ENCODE measurements around the gene SLX4IP.

Gene SLX4IP

DNA sequence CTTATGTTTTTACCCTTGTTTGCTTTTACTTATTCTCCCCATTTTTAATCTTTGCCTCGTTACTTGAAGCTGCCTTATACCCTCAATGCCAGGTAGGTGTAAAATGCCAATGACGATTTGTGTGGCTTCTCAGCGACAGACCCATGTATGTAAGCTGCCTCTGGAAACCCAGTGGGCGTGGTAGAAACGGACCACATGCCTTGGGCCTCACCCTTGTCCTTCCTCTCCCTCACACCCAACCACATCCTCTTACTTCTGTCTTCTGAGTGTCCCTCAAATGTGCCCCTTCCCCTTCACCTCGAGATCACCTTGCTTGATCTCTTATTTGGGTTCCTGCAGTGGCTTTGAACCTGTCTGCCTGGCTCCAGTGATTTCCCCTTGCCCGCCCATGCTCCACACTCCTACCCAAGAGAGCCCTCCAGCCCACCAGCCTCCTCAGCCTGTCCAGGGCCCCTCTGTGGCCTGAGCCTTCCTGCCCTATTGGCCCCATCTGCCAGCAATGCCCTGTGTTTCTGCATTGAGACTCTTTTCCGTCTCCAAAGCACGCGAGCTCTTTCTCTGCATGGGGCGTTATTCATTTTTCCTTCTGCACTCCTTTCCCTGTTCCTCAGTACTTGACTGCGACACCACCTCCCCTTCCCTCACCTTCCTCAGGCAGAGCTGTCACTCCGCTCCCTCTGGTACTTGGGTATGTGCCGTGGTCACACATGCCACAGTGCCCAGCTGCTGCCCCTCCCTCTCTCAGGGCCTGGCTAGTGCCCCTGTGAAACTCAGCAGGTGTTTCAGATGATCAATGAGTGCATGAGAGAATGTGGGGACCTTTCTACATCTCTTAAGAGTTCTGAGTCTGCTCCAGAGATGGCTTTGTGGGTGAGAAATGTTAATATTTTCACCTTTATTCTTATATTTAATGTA is 115.4 kb downstream of the SLX4IP start:
- no peak for DNase-seq (ENCODE audit: low read depth in 2 of 2)

DNA sequence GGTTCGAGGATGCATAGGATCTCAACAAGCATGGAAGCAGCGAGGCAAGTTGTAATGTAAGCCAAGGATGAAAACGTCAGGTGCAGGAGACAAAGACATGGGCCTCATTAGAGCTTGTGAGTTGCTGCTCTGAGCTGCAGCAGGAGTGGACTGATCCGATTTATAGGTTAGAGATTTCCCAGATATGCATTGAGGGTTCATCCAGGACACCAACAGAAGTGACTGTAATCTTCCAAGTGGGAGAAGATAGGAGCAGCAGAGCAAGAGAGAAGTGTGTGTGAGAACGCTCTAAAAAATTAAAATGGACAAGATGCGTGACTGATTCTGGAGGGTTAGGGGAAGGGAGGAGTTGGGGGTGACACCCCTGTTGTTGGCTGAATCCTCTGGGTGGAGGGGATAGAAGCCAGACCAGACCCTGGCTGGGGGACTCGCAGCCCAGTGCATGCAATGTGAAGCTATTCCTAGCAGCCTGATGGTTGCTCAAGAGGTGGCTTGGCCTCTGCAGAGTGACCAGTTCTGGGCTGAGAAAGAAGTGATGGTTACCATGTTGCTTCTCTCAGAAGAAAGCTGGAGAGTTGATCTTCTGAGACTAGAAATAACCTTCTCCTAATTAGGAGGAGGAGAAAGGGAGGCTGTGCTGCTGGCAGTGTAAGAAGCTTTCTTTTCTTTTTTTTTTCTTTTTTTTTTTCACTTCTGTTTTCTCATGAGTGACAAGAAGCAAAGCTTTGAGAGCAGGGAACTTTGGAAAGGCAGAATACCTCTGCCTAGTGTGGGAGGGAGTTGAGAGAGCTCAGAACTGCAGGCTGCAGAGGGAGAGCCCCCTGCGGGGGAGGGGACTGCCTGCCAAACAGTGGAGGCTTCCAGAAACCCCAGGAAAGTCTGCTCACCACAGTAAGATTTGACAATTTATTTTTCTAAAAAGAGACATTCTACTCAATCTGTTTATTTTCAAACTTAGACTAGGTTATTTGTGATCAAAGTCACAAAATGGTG is 116.9 kb downstream of the SLX4IP start:
- DNase-seq (ENCODE audit: low read depth in 2 of 2) = no peak

DNA sequence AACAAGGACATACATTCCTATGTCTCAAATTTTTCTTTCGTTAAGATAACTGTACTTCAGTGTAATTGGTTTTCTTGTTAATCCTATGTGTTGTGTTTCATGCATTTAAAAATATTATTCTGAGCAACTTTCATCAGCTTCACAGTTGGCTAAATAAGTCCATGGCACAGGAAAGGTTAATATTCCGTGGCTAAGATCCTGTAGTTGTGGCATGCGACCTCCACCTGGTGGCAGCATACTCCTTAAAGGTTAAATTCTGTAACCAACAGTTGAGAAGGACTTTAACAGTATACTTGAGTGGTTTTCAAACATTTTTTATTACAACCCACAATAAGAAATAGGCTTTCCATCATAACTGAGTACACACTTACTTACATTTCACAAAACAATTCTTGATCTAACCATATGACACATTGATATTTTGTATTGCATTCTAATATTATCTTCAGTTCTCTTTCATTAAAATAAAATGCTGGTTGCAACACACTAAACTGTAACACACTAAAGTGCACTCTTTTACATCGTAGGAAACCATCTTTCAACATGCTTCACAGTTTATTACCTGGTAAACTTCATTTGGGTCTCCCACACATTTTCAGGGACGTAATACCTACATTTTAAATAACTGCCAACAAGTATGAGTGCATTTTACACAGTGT is 118.3 kb downstream of the SLX4IP start:
- DNase-seq (ENCODE audit: low read depth in 2 of 2) = peak in 1 of 2 donors; percentile 15

DNA sequence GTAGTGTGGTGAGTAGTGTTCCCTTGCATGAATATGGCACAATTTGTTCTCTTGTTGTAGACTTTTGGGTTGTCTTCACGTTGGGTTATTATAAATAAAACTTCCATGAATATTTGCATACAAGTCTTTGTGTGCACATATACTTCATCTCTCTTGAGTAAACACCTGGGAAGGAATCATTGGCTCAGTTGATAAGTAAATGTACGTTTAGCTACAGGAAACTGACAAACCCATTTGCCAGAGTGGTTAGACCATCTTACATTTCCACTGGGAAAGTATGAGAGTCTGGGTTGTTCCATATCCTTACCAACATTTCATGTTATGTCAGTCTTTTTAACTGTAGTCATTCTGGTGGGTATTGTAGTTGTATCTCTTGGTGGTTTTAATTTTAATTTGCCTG is 119.2 kb downstream of the SLX4IP start:
- DNase-seq (ENCODE audit: low read depth in 2 of 2) = no peak

GRCh38 chr20:10555393-10555792 is 120.3 kb downstream of the SLX4IP start:
- no peak for DNase-seq (ENCODE audit: low read depth in 2 of 2)

DNA sequence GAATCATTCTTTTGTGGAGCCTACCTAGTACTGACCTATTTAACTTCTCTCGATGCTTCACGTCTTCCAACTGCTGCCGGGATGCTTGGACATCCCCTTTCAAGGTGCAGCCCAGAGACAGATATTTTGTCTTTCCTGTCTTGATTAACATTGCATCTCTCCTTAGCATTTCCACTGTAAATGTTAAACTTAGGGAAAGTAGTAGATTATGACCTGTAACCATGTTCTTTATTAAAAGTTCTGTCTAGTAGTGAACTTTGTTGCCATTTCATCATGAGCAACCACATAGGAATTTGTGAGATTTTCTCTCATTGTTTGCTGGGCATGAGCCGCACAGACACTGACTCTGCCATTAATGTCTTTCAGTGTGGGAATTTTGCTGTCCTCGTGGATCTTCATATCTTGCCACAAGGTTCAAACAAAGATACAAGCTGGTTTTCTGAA is 120.8 kb downstream of the SLX4IP start:
- no peak for DNase-seq (ENCODE audit: low read depth in 2 of 2)

GRCh38 chr20:10556519-10557083 is 121.5 kb downstream of the SLX4IP start:
- no peak for DNase-seq (ENCODE audit: low read depth in 2 of 2)

GRCh38 chr20:10557685-10558084 is 122.6 kb downstream of the SLX4IP start:
- no peak for DNase-seq (ENCODE audit: low read depth in 2 of 2)

DNA sequence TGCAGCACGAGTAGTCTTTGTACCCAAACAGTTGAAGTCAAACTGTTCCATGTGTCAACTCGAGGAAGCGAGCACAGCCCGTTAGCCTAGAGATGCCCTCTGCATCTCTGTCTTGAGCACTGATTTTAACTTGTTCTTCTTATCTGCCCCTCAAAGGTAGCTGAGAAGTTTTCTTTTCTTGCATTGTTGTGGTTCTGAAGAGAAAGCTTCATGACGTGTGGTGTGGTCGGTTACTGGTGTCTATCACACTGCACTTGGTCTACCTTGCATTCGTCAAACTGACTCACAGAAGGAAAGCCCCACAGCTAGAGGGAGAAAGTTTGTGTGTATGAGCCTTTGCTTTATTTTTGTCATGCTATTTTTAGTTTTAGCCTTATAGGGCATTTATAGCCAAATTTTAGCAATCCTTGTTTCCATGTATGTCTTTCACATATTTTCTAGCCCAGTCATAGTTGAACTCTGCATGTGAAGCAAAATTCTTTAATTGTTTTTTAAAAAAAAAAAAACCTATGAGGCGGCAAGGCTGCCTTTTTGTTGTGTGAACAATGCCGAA is 123.6 kb downstream of the SLX4IP start:
- DNase-seq (ENCODE audit: low read depth in 2 of 2) = peak in 1 of 2 donors; percentile 26

DNA sequence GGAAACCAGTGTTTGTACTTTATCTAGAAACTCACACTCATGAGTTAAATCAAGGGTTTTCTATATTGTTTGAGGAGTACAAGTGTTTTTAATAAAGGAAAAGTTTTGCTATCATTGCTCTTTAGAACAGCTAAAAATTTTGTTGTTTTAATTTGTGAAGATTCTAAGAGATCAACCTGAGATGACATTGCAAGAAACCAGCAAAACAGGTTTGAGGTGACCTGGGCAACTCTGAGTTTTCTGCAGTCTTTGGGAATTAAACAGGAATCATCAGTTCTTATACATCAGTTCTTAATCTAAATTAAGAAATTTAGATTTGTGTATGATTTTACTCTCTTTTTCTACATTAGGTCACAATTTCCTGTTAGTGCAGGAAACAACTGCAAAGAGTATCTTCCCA is 124.2 kb downstream of the SLX4IP start:
- DNase-seq (ENCODE audit: low read depth in 2 of 2) = no peak

- DNase-seq (ENCODE audit: low read depth in 2 of 2) = no peak
Observed at GRCh38 chr20:10560686-10561085, 125.6 kb downstream of the SLX4IP start.

- no peak for DNase-seq (ENCODE audit: low read depth in 2 of 2)
Observed at GRCh38 chr20:10561302-10561701, 126.2 kb downstream of the SLX4IP start.

GRCh38 chr20:10562899-10563298 is 127.8 kb downstream of the SLX4IP start:
- no peak for DNase-seq (ENCODE audit: low read depth in 2 of 2)

GRCh38 chr20:10563935-10564492 is 128.9 kb downstream of the SLX4IP start:
- no peak for DNase-seq (ENCODE audit: low read depth in 2 of 2)

DNA sequence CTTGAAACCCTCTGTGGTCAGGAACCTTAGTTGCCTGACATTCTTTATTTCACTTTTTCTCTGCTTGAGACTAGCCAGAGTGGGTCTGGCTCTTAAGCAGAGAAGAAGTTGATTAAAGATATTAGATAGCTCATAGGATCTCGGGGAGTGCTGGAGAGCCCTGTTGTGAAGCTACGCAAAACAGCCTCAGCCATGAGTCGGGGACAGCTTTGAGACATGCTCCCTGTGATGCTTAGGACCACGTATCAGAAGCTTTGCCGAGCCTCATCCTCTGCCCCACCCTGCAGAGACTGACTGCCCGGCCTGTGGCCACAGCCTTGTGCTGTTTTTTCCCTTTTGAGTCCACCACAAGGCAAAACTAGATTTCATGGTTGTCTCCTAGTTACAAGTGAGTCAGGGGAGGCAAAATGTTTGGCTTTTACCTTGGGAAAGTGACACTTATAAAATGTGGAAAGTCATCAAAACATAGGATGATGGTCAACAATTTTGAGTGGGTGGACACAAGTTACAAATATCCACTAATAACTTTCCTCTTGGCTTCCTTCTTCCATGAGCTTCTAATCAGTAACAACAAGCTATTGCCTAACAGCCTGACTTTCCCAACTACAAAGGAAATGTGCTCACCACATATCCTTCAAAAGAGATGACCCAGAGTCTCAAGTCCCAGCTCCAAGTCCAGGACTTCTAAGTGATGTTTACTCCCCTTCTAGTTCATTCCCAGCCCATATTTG is 130.3 kb downstream of the SLX4IP start:
- no peak for DNase-seq (ENCODE audit: low read depth in 2 of 2)

GRCh38 chr20:10565922-10566897 is 131.1 kb downstream of the SLX4IP start:
- no peak for DNase-seq (ENCODE audit: low read depth in 2 of 2)

DNA sequence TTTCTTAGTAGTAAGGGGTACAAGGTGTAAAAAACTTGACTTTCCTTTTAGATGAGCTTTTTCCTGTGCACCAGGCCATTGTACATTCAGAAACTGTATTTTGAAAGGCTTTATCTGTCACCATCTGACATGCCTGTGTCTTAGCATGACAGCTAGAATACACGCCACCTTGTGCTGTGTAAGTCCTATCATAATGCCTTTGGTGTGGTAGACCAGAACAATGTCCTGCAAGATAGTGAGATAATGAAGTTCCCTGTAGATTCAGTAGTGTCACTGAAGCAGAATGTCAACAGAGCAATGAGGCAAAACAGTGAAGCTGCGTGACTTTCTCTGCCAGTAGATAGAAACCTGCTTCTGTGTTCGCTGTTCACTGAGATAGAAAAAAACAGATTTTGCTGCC is 132.9 kb downstream of the SLX4IP start:
- DNase-seq (ENCODE audit: low read depth in 2 of 2) = no peak

- DNase-seq (ENCODE audit: low read depth in 2 of 2) = no peak
Observed at GRCh38 chr20:10571313-10571815, 136.3 kb downstream of the SLX4IP start.

DNA sequence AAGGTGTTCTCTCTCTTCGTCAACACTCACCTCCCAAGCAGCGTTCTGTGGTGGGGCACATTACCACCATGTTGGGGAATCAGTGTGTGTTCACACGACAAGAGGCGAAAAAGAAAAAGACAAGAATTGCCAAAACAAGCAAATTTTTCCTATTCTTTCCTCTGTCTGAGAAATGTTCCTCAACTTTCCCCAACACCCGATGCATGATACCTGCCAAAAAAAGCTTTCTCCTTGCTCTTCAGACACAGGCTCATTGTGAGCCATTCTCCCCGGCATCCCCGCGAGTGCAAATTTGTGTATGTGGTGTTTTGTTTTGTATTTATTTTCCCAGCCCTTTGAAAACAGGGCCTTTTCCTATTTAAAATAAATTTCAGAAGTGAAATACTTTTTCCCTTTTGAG is 137.7 kb downstream of the SLX4IP start:
- no peak for DNase-seq (ENCODE audit: low read depth in 2 of 2)

Measured in stimulated activated CD8-positive, alpha-beta memory T cell treated with anti-CD3 and anti-CD28 coated beads, Interleukin-15, amount 100 ng/mL, for 4 hours (primary cell).